ENCODE results near the gene PIN4.

The PIN4 gene

GRCh38 chrX:72139538-72139937 lies 42.0 kb upstream of the PIN4 start:
- Histone ChIP-seq H3K27ac (ENCODE audit: poor library complexity, severe bottlenecking) (no peak overlapping the region), H3K27me3 (ENCODE audit: insufficient read depth, poor library complexity, severe bottlenecking) (no peaks in the 10 kb centered on the region), H3K36me3 (ENCODE audit: low read depth) (no peaks in the 10 kb centered on the region), H3K4me1 (ENCODE audit: insufficient read depth, poor library complexity, severe bottlenecking) (no peaks in the 10 kb centered on the region), H3K9me3 (ENCODE audit: severe bottlenecking) (no peaks in the 10 kb centered on the region), H3K4me3 (ENCODE audit: severe bottlenecking) (no peak overlapping the region)
- TF ChIP-seq, protein P1, sequence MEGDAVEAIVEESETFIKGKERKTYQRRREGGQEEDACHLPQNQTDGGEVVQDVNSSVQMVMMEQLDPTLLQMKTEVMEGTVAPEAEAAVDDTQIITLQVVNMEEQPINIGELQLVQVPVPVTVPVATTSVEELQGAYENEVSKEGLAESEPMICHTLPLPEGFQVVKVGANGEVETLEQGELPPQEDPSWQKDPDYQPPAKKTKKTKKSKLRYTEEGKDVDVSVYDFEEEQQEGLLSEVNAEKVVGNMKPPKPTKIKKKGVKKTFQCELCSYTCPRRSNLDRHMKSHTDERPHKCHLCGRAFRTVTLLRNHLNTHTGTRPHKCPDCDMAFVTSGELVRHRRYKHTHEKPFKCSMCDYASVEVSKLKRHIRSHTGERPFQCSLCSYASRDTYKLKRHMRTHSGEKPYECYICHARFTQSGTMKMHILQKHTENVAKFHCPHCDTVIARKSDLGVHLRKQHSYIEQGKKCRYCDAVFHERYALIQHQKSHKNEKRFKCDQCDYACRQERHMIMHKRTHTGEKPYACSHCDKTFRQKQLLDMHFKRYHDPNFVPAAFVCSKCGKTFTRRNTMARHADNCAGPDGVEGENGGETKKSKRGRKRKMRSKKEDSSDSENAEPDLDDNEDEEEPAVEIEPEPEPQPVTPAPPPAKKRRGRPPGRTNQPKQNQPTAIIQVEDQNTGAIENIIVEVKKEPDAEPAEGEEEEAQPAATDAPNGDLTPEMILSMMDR (IDR thresholded peaks at IDR 0.05; ENCODE audit: poor library complexity, severe bottlenecking): no peak
- DNase-seq (ENCODE audit: low spot score) (no peak), ATAC-seq (ENCODE audit: low read depth) (no peak)

GRCh38 chrX:72141372-72142004 lies 40.1 kb upstream of the PIN4 start:
- Histone ChIP-seq H3K9me3 (ENCODE audit: severe bottlenecking) (no peaks in the 10 kb centered on the region), H3K27ac (ENCODE audit: poor library complexity, severe bottlenecking) (no peak overlapping the region), H3K4me3 (ENCODE audit: severe bottlenecking) (no peak overlapping the region), H3K27me3 (ENCODE audit: insufficient read depth, poor library complexity, severe bottlenecking) (no peaks in the 10 kb centered on the region), H3K4me1 (ENCODE audit: insufficient read depth, poor library complexity, severe bottlenecking) (no peaks in the 10 kb centered on the region), H3K36me3 (ENCODE audit: low read depth) (no peaks in the 10 kb centered on the region)
- ATAC-seq (ENCODE audit: low read depth): no peak
- DNase-seq (ENCODE audit: low spot score): no peak
- TF ChIP-seq, protein P1 (IDR thresholded peaks at IDR 0.05; ENCODE audit: poor library complexity, severe bottlenecking): no peak

GRCh38 chrX:72142094-72142793 lies 39.3 kb upstream of the PIN4 start:
- Histone ChIP-seq H3K4me1 (ENCODE audit: insufficient read depth, poor library complexity, severe bottlenecking) (no peaks in the 10 kb centered on the region), H3K27ac (ENCODE audit: poor library complexity, severe bottlenecking) (no peak overlapping the region), H3K36me3 (ENCODE audit: low read depth) (no peaks in the 10 kb centered on the region), H3K9me3 (ENCODE audit: severe bottlenecking) (no peaks in the 10 kb centered on the region), H3K4me3 (ENCODE audit: severe bottlenecking) (no peak overlapping the region), H3K27me3 (ENCODE audit: insufficient read depth, poor library complexity, severe bottlenecking) (no peaks in the 10 kb centered on the region)
- DNase-seq (ENCODE audit: low spot score) (no peak), ATAC-seq (ENCODE audit: low read depth) (no peak)
- TF ChIP-seq, protein P1 (IDR thresholded peaks at IDR 0.05; ENCODE audit: poor library complexity, severe bottlenecking): no peak

GRCh38 chrX:72142794-72143608 lies 38.6 kb upstream of the PIN4 start:
- no peak for DNase-seq (ENCODE audit: low spot score)
- H3K27me3 ChIP-seq (ENCODE audit: insufficient read depth, poor library complexity, severe bottlenecking): no peaks in the 10 kb centered on the region

More at GRCh38 chrX:72142794-72143608, 38.6 kb upstream of the PIN4 start:
- H3K4me1 ChIP-seq (ENCODE audit: insufficient read depth, poor library complexity, severe bottlenecking): no peaks in the 10 kb centered on the region
- H3K27ac ChIP-seq (ENCODE audit: poor library complexity, severe bottlenecking): no peak overlapping the region
- H3K4me3 ChIP-seq (ENCODE audit: severe bottlenecking): no peak overlapping the region
- no peaks in the 10 kb centered on the region for H3K9me3 ChIP-seq (ENCODE audit: severe bottlenecking)
- TF ChIP-seq, protein P1 (IDR thresholded peaks at IDR 0.05; ENCODE audit: poor library complexity, severe bottlenecking): no peak
- no peak for ATAC-seq (ENCODE audit: low read depth)
- no peaks in the 10 kb centered on the region for H3K36me3 ChIP-seq (ENCODE audit: low read depth)
